HEK293 (cell line): ENCODE data around the gene SRCIN1.
A peak's percentile ranks its signal among the peaks of the same experiment; 100 is the strongest.

Experiments used
- BCL11B ChIP-seq: fragments of 450-650 bp; formaldehyde crosslinking; IDR thresholded peaks from 2 replicates; pipeline ENCODE4 v1.5.1; 2016; ENCODE audit warnings: low read depth, missing biosample characterization, missing genetic modification characterization
- GLI2 ChIP-seq: fragments of 450-650 bp; formaldehyde crosslinking; IDR thresholded peaks from 2 replicates; pipeline ENCODE4; 2017; ENCODE audit warnings: missing biosample characterization, missing genetic modification characterization, low read depth, borderline replicate concordance
- HOXC10 ChIP-seq: sonication (generic); formaldehyde crosslinking; IDR thresholded peaks from 2 replicates; pipeline ENCODE4 v1.8.1; 2023; ENCODE audit warnings: mild to moderate bottlenecking, missing genetic modification reagents
- TCF7L2 ChIP-seq: IDR thresholded peaks from 2 replicates; pipeline ENCODE4 v1.6.1; 2011; ENCODE audit warnings: low read depth, mild to moderate bottlenecking, inconsistent platforms, low read length, moderate library complexity, borderline replicate concordance
- YY2 ChIP-seq: fragments of 450-650 bp; formaldehyde crosslinking; IDR thresholded peaks from 2 replicates; pipeline ENCODE4 v1.5.1; 2016; ENCODE audit warnings: missing biosample characterization, missing genetic modification characterization
- ZFP41 ChIP-seq: fragments of 450-650 bp; formaldehyde crosslinking; IDR thresholded peaks from 2 replicates; pipeline ENCODE4 v1.5.1; 2016; ENCODE audit warnings: missing biosample characterization, missing genetic modification characterization, borderline replicate concordance
- ZFP69B ChIP-seq: fragments of 450-650 bp; formaldehyde crosslinking; IDR thresholded peaks from 2 replicates; pipeline ENCODE4 v1.5.1; 2016; ENCODE audit warnings: missing biosample characterization, missing genetic modification characterization
- ZNF133 ChIP-seq: fragments of 450-650 bp; formaldehyde crosslinking; IDR thresholded peaks from 2 replicates; pipeline ENCODE4 v1.5.1; 2016; ENCODE audit warnings: missing biosample characterization, missing genetic modification characterization
- ZNF138 ChIP-seq: fragments of 450-650 bp; formaldehyde crosslinking; IDR thresholded peaks from 2 replicates; pipeline ENCODE4 v1.5.1; 2016; ENCODE audit warnings: missing biosample characterization, missing genetic modification characterization, borderline replicate concordance
- ZNF23 ChIP-seq: fragments of 450-650 bp; formaldehyde crosslinking; IDR thresholded peaks from 2 replicates; pipeline ENCODE4 v1.5.1; 2016; ENCODE audit warnings: missing biosample characterization, missing genetic modification characterization, borderline replicate concordance
- ZNF239 ChIP-seq: fragments of 450-650 bp; formaldehyde crosslinking; IDR thresholded peaks from 2 replicates; pipeline ENCODE4 v1.5.1; 2016; ENCODE audit warnings: missing biosample characterization, missing genetic modification characterization
- ZNF24 ChIP-seq: fragments of 450-650 bp; formaldehyde crosslinking; IDR thresholded peaks from 2 replicates; pipeline ENCODE4 v1.5.1; 2016; ENCODE audit warnings: missing biosample characterization, missing genetic modification characterization
- ZNF341 ChIP-seq: fragments of 450-650 bp; formaldehyde crosslinking; IDR thresholded peaks from 2 replicates; pipeline ENCODE4; 2016; ENCODE audit warnings: low read depth, missing biosample characterization, missing genetic modification characterization
- ZNF514 ChIP-seq: fragments of 450-650 bp; formaldehyde crosslinking; IDR thresholded peaks from 2 replicates; pipeline ENCODE4 v1.5.1; 2016; ENCODE audit warnings: missing biosample characterization, missing genetic modification characterization
- ZNF623 ChIP-seq: fragments of 450-650 bp; formaldehyde crosslinking; IDR thresholded peaks from 2 replicates; pipeline ENCODE4 v1.5.1; 2016; ENCODE audit warnings: missing biosample characterization, missing genetic modification characterization
- ZNF629 ChIP-seq: fragments of 450-650 bp; formaldehyde crosslinking; IDR thresholded peaks from 2 replicates; pipeline ENCODE4 v1.5.1; 2017; ENCODE audit warnings: missing biosample characterization, missing genetic modification characterization
- ZNF664 ChIP-seq: fragments of 450-650 bp; formaldehyde crosslinking; IDR thresholded peaks from 2 replicates; pipeline ENCODE4 v1.5.1; 2016; ENCODE audit warnings: missing biosample characterization, missing genetic modification characterization
- ZNF791 ChIP-seq: fragments of 450-650 bp; formaldehyde crosslinking; IDR thresholded peaks from 2 replicates; pipeline ENCODE4 v1.5.1; 2016; ENCODE audit warnings: missing biosample characterization, missing genetic modification characterization
- ZNF830 ChIP-seq: fragments of 450-650 bp; IDR thresholded peaks from 2 replicates; pipeline ENCODE4 v1.5.0; 2018; ENCODE audit warnings: missing biosample characterization, missing genetic modification characterization, low read depth, mild to moderate bottlenecking, moderate library complexity
- ZNF837 ChIP-seq: fragments of 450-650 bp; formaldehyde crosslinking; IDR thresholded peaks from 2 replicates; pipeline ENCODE4 v1.5.1; 2016; ENCODE audit warnings: missing biosample characterization, missing genetic modification characterization
- TF ChIP-seq, protein P1 (sequence below): fragments of 450-650 bp; formaldehyde crosslinking; conservative IDR thresholded peaks from 2 replicates; pipeline ENCODE4 v1.5.1; 2016; ENCODE audit warnings: low read depth, missing biosample characterization, missing genetic modification characterization
- TF ChIP-seq, protein P2 (sequence below): fragments of 450-650 bp; formaldehyde crosslinking; IDR thresholded peaks from 2 replicates; pipeline ENCODE4 v1.5.1; 2016; ENCODE audit warnings: missing biosample characterization, missing genetic modification characterization
- TF ChIP-seq, protein P3 (sequence below): fragments of 450-650 bp; formaldehyde crosslinking; IDR thresholded peaks from 2 replicates; pipeline ENCODE4 v1.5.1; 2017; ENCODE audit warnings: missing biosample characterization, mild to moderate bottlenecking, missing genetic modification characterization, moderate library complexity
- TF ChIP-seq, protein P4 (sequence below): fragments of 450-650 bp; formaldehyde crosslinking; IDR thresholded peaks from 2 replicates; pipeline ENCODE4 v1.5.1; 2016; ENCODE audit warnings: missing biosample characterization, missing genetic modification characterization
- TF ChIP-seq, protein P5 (sequence below): fragments of 450-650 bp; formaldehyde crosslinking; IDR thresholded peaks from 2 replicates; pipeline ENCODE4 v1.5.1; 2016; ENCODE audit warnings: missing biosample characterization, missing genetic modification characterization
- TF ChIP-seq, protein P6 (sequence below): IDR thresholded peaks from 2 replicates; pipeline ENCODE4 v1.6.1; 2011; ENCODE audit warnings: mild to moderate bottlenecking, low read depth, low read length, borderline replicate concordance
- TF ChIP-seq, protein P7 (sequence below): fragments of 450-650 bp; formaldehyde crosslinking; IDR thresholded peaks from 2 replicates; pipeline ENCODE4 v1.5.1; 2016; ENCODE audit warnings: missing biosample characterization, missing genetic modification characterization

Gene SRCIN1

DNA sequence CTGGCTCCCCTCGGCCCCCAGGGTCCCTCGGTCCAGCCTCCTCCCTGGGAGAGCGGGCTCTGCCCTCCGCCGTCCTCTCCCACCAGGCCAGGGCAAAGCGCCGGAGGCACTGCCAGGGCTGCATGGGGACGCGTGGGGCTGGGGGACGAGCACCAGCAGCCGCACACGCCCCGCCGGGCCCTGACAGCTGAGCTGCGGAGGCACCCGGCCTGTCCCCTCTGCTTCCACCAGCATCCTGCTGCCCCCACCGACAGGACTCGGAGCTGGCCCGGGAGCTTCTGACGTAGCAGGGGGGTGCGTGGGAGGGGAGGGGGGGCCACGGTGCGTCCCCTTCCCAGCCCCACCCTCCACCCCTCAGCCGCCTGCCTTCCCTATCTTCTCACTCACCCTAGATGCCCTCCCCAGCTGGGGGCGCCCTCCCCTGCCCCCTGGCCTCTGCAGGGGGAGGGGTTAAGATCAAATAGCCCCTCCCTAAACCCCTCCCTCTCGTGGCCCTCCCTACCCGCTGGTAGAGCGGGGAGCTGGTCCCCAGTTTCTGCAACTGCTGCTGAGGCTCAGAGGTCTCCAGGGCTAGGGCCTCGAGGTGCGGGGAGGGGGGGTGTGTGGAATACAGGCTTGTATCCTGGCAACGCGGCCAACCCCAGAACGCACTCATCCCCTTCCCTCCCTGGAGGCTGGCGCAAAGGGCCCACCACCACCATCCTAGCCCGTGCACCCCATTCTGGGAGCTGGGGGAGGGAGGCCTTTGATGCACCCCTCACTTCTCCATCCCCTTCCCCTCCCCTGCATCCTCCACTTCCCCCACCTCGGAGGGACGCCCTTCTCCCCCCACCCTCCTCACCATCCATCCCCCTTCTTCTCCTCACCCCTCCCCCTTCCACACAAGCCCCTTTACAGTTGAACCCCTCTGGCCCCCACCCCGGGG is 1.0 kb downstream of the SRCIN1 start (continued):
- TF ChIP-seq, protein P1, sequence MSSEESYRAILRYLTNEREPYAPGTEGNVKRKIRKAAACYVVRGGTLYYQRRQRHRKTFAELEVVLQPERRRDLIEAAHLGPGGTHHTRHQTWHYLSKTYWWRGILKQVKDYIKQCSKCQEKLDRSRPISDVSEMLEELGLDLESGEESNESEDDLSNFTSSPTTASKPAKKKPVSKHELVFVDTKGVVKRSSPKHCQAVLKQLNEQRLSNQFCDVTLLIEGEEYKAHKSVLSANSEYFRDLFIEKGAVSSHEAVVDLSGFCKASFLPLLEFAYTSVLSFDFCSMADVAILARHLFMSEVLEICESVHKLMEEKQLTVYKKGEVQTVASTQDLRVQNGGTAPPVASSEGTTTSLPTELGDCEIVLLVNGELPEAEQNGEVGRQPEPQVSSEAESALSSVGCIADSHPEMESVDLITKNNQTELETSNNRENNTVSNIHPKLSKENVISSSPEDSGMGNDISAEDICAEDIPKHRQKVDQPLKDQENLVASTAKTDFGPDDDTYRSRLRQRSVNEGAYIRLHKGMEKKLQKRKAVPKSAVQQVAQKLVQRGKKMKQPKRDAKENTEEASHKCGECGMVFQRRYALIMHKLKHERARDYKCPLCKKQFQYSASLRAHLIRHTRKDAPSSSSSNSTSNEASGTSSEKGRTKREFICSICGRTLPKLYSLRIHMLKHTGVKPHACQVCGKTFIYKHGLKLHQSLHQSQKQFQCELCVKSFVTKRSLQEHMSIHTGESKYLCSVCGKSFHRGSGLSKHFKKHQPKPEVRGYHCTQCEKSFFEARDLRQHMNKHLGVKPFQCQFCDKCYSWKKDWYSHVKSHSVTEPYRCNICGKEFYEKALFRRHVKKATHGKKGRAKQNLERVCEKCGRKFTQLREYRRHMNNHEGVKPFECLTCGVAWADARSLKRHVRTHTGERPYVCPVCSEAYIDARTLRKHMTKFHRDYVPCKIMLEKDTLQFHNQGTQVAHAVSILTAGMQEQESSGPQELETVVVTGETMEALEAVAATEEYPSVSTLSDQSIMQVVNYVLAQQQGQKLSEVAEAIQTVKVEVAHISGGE (tag by site-specific recombination), result no peak
- no peak for TF ChIP-seq ZNF623 (tag by site-specific recombination)
- no peak for TF ChIP-seq ZNF791 (tag by site-specific recombination)
- TF ChIP-seq GLI2 (tag by site-specific recombination), result no peak
- TF ChIP-seq, protein P2, sequence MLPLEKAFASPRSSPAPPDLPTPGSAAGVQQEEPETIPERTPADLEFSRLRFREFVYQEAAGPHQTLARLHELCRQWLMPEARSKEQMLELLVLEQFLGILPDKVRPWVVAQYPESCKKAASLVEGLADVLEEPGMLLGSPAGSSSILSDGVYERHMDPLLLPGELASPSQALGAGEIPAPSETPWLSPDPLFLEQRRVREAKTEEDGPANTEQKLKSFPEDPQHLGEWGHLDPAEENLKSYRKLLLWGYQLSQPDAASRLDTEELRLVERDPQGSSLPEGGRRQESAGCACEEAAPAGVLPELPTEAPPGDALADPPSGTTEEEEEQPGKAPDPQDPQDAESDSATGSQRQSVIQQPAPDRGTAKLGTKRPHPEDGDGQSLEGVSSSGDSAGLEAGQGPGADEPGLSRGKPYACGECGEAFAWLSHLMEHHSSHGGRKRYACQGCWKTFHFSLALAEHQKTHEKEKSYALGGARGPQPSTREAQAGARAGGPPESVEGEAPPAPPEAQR, result no peak
- no peak for TF ChIP-seq ZNF514 (tag by site-specific recombination)
- TF ChIP-seq, protein P3, sequence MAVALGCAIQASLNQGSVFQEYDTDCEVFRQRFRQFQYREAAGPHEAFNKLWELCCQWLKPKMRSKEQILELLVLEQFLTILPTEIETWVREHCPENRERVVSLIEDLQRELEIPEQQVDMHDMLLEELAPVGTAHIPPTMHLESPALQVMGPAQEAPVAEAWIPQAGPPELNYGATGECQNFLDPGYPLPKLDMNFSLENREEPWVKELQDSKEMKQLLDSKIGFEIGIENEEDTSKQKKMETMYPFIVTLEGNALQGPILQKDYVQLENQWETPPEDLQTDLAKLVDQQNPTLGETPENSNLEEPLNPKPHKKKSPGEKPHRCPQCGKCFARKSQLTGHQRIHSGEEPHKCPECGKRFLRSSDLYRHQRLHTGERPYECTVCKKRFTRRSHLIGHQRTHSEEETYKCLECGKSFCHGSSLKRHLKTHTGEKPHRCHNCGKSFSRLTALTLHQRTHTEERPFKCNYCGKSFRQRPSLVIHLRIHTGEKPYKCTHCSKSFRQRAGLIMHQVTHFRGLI (tag by site-specific recombination), result no peak
- TF ChIP-seq ZNF138, result no peak
- TF ChIP-seq ZNF837 (tag by site-specific recombination), result no peak
- TF ChIP-seq, protein P4, sequence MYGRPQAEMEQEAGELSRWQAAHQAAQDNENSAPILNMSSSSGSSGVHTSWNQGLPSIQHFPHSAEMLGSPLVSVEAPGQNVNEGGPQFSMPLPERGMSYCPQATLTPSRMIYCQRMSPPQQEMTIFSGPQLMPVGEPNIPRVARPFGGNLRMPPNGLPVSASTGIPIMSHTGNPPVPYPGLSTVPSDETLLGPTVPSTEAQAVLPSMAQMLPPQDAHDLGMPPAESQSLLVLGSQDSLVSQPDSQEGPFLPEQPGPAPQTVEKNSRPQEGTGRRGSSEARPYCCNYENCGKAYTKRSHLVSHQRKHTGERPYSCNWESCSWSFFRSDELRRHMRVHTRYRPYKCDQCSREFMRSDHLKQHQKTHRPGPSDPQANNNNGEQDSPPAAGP (tag by site-specific recombination), result peak; percentile 85
- peak; percentile 36; the same call in 1 of the 2 replicates for TF ChIP-seq ZNF341 (tag by site-specific recombination)
- TF ChIP-seq ZFP69B (tag by site-specific recombination), result 0 out of 2 replicates have a peak, but pooled peaks have one; percentile 37
- no peak for TF ChIP-seq BCL11B
- no peak for TF ChIP-seq ZFP41 (tag by site-specific recombination)
- TF ChIP-seq TCF7L2, result no peak
- no peak for TF ChIP-seq ZNF830 (tag by site-specific recombination)
- TF ChIP-seq, protein P5, sequence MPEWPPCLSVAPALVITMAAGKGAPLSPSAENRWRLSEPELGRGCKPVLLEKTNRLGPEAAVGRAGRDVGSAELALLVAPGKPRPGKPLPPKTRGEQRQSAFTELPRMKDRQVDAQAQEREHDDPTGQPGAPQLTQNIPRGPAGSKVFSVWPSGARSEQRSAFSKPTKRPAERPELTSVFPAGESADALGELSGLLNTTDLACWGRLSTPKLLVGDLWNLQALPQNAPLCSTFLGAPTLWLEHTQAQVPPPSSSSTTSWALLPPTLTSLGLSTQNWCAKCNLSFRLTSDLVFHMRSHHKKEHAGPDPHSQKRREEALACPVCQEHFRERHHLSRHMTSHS (tag by site-specific recombination), result no peak
- TF ChIP-seq YY2, result no peak
- TF ChIP-seq ZNF133 (tag by site-specific recombination), result no peak
- TF ChIP-seq, protein P6, sequence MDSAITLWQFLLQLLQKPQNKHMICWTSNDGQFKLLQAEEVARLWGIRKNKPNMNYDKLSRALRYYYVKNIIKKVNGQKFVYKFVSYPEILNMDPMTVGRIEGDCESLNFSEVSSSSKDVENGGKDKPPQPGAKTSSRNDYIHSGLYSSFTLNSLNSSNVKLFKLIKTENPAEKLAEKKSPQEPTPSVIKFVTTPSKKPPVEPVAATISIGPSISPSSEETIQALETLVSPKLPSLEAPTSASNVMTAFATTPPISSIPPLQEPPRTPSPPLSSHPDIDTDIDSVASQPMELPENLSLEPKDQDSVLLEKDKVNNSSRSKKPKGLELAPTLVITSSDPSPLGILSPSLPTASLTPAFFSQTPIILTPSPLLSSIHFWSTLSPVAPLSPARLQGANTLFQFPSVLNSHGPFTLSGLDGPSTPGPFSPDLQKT, result no peak
- TF ChIP-seq ZNF23 (tag by site-specific recombination), result no peak
- no peak for TF ChIP-seq ZNF664 (tag by site-specific recombination)
- TF ChIP-seq, protein P7, sequence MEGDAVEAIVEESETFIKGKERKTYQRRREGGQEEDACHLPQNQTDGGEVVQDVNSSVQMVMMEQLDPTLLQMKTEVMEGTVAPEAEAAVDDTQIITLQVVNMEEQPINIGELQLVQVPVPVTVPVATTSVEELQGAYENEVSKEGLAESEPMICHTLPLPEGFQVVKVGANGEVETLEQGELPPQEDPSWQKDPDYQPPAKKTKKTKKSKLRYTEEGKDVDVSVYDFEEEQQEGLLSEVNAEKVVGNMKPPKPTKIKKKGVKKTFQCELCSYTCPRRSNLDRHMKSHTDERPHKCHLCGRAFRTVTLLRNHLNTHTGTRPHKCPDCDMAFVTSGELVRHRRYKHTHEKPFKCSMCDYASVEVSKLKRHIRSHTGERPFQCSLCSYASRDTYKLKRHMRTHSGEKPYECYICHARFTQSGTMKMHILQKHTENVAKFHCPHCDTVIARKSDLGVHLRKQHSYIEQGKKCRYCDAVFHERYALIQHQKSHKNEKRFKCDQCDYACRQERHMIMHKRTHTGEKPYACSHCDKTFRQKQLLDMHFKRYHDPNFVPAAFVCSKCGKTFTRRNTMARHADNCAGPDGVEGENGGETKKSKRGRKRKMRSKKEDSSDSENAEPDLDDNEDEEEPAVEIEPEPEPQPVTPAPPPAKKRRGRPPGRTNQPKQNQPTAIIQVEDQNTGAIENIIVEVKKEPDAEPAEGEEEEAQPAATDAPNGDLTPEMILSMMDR, result peak; percentile 48; the same call in 1 of the 2 replicates
- TF ChIP-seq ZNF239 (tag by site-specific recombination), result no peak
- TF ChIP-seq ZNF629, result peak; percentile 45; the same call in 1 of the 2 replicates
- TF ChIP-seq HOXC10 (CRISPR knock-in tag), result no peak
- no peak for TF ChIP-seq ZNF24 (tag by site-specific recombination)
